HG03432 (cell line): ENCODE data around the gene FAM221B.

ENCODE experiments used
- ATAC-seq: cut with Tn5 transposase; IDR thresholded peaks from one replicate; pipeline ENCODE4 v1.9.1; 2021; ENCODE audit warnings: mild to moderate bottlenecking, moderate library complexity; ENCODE audit not compliant: unreplicated experiment

FAM221B gene

GRCh38 chr9:35822926-35823325 is 5.6 kb downstream of the FAM221B start:
- ATAC-seq = no peak

GRCh38 chr9:35820076-35820475 is 8.5 kb downstream of the FAM221B start:
- no peak for ATAC-seq

- ATAC-seq = no peak
Measured at GRCh38 chr9:35818341-35818740, 10.2 kb downstream of the FAM221B start.

- ATAC-seq = no peak
Measured at GRCh38 chr9:35816708-35817107, 11.8 kb downstream of the FAM221B start.

DNA sequence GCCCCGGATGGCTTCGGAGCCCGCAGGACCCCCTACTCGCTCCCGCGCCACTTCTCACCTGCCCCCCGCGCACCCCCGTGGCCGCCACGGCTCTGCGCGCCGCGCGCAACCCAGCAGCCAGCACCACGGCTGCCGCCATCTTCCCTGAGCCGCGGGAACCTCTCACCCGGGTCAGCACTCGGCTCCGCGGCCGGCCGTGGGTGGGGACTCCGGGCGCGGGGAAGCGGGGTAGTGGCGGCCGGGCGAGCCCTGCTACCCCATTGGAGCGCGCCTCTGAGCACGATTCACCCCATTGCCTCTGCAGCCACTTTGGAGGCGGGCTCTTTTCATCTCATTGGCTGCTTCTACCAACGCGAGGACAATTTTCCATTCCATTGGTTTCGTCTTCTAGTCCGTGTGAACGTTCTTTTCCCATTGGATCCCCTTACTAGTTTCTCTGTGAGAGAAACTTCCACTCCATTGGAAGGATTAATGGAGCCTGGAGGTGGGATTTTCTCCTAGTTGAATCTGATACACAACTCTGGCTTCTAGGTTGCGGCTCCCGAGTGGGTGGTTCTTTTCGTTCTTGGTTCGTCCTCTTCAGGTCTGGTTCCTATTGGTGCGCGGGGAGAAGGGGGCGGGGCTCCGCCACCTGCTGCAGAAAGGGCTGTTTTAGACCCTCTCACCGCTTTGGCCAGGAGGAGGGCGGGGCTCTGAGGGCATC is 13.5 kb downstream of the FAM221B start, which contains the start of gene HINT2:
Gene HINT2, minus strand, starts transcription at position 202 of the 703 bp plus-strand sequence. Its CDS starts 63 bp downstream, at position 139.
- peak; percentile 76 for ATAC-seq

DNA sequence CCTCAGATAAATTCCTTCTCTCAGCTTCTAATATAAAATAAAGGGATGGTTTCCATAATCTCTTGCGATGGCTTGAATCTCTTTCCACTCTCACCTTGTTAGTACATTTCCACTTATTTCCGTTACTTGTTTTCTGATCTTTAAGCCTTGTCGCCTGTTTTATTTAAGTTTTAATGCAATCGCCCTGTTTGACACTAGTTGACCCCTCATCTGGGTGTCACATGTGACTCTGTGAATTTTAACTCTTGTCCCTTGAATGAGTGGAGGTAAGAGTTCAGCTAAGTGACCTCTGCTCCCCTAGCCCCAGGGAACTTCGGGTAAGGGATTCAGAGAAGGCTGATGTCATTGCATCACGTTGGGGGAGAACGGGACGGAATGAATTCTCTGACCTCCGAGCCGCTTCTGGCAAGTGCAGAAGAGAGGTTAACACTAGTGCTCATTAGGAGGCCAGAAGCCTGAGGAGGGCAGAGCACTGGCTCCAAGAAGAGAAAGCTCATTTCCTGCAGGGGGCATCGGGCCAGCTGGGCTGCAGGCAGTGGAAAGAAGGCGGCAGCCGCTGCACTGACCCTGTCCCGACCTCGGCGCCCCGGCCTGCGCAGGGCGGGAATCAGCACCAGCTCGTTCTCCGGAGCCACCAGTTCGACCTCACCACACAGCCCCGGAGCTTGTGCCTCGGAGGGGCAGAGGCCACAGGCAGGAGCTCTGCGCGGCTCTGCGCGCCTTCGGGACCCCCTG is 14.3 kb downstream of the FAM221B start:
- ATAC-seq = peak; percentile 33

GRCh38 chr9:35813434-35814105 is 15.0 kb downstream of the FAM221B start:
- ATAC-seq = no peak

- ATAC-seq = peak; percentile 66
Measured at GRCh38 chr9:35812025-35812602, 16.4 kb downstream of the FAM221B start, which contains the start of gene SPAG8. Gene SPAG8 (minus strand): TSS chr9:35812262. CDS start chr9:35812147, 115 bp downstream.

DNA sequence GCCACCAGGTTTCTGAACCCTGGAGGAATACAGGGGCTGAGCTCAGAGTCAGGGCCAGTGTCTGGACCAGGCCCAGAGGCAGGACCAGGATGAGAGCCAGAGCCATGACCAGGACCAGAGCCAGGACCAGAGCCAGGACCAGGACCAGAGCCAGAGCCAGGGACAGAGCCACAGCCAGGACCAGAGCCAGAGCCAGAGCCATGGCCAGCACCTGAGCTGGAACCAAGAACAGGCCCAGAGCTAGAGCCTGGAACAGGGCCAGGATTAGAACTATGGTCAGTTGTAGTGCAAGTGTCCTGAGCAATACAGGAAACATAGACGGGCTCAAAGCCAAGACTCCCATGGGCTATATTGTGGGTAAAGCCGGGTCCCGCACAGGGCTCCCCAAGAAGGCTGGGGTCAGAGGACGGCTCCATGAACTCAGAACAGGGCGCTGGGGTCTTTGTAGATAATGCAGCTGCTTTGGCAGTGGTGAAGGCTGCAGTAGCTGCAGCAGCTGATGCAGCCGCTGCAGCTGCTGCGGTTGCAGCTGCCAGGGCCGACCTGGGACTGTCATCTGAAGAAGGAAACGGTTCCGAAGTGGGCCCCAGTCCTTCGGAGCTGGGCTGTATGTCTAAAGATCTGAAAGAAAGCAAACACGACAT is 17.0 kb downstream of the FAM221B start:
- ATAC-seq = no peak

DNA sequence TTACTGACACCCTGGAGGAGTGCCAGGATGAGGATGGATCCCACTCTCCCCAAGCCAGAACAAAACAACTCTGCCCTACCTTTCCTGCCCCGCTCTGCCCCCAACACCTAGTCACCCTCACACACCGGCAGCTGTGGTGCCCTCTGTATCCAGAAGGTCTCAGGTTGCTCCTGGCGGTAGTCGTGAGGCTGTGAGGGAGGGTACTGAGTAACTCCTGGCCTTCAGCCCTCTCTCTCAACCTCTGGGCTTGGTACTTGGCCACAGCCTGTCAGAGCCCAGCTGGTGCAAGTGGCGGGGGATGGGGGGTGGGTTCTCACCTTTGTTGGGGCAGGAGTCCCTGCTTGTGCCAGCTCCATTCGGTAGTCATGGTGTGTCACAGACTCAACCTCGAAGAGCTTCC is 18.4 kb downstream of the FAM221B start:
- no peak for ATAC-seq

DNA sequence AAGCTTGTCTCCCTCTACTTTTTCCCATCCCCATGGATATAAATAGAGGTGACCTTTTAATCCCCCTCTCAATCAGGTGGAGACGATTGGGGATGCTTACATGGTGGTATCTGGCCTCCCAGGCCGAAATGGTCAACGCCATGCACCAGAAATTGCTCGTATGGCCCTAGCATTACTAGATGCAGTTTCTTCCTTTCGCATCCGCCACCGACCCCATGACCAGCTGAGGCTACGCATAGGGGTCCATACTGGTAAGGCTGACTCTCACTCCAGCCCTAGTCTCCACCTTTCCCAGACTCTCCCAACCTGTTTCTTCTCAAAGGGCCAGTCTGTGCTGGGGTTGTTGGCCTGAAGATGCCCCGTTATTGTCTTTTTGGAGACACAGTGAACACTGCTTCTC is 20.1 kb downstream of the FAM221B start:
- ATAC-seq = no peak

DNA sequence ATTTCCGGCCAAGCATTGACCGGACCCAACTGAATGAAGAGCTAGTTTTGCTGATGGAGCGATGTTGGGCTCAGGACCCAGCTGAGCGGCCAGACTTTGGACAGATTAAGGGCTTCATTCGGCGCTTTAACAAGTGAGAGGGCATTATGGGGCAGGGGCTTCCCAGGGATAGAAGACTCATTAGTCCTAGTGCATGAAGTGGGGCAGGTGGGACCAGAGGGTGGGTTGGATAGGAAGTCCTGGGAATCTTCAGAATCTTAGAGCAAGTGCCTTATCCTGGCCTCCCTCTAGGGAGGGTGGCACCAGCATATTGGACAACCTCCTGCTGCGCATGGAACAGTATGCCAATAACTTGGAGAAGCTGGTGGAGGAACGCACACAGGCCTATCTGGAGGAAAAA is 22.4 kb downstream of the FAM221B start:
- no peak for ATAC-seq

DNA sequence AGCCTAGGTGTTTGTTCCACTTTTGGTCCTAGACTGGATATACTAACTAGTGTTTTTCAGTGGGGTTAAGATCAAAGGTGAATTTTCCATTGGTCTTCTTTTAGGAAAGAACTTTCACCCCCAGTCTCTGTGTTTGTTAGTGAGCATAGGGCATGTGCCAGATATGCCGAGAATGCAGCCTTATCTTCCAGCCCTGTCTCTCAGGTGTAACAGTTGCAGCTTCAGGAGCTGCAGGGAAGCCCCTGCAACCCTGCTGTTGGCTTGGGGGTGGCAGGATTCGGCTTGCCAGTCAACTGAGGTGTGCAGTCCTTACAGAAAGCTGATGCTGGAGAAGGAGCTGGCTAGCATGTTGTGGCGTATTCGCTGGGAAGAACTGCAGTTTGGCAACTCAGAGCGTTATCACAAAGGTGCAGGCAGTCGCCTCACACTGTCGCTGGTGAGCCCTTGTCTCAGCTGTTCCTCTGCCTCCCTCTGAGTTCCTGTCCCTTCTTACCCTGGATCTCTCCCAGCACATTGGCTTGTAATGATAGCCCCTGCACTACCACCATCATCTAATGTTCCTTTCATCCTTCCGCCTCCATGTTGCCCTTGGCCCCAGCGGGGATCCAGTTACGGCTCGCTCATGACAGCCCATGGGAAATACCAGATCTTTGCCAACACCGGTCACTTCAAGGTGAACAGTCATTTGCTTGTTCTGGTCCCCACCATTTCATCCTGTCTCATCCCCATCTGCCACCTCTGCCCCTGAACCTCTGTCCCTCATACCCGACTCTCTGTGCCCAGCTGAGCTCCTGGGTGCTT is 27.0 kb downstream of the FAM221B start:
- ATAC-seq = no peak

DNA sequence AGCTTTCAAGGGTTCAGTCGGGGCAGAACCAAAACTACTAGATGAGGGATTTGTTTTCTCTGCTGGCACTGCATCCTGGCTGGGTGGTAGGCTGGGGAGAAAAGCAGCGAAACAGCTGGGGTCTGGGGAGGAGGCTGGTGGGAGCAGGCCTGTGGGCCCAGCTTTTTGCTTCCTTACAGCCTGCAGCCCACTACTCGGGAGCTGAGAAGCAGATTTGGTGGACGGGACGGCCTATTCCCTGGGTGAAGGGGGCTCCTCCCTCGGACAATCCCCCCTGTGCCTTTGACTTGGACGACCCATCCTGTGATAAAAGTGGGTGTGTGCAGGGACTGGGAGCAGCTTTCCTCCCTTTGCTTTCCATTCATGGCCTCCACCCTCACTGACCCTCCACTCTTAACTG is 28.0 kb downstream of the FAM221B start:
- ATAC-seq = no peak

GRCh38 chr9:35798658-35799374 is 29.7 kb downstream of the FAM221B start:
- peak; percentile 62 for ATAC-seq

- ATAC-seq = no peak
Measured at GRCh38 chr9:35797311-35798109, 31.0 kb downstream of the FAM221B start.

- ATAC-seq = no peak
Measured at GRCh38 chr9:35795695-35796094, 32.8 kb downstream of the FAM221B start.

GRCh38 chr9:35793461-35793860 is 35.1 kb downstream of the FAM221B start:
- ATAC-seq = no peak

- ATAC-seq = no peak
Measured at GRCh38 chr9:35792826-35793225, 35.7 kb downstream of the FAM221B start.
